Stomach (tissue), 8 donors: ENCODE measurements around the gene MTCL3.

Experiments used
- DNase-seq, 2 donors: peaks; one replicate each; pipeline versions ENCODE4 v3.0.0 to v3.0.0-alpha.2; 2013 to 2019
- H3K27ac ChIP-seq, 5 donors: fragments of 200-600 bp in 4 of 5; sonication (generic) in 4 of 5; one replicate each; pipeline ENCODE4 v1.5.1; 2013 to 2019; ENCODE audit warnings: mild to moderate bottlenecking in 1 of 5, moderate library complexity in 1 of 5
- H3K27me3 ChIP-seq, 3 donors: fragments of 200-600 bp; sonication (generic); one replicate each; pipeline ENCODE4 v1.5.1; 2017 to 2019; ENCODE audit warnings: mixed run types in 1 of 3
- H3K36me3 ChIP-seq, 4 donors: fragments of 200-600 bp; sonication (generic); 1 replicate in 3 of 4; 2 replicates in 1 of 4; pipeline ENCODE4 v1.5.1; 2016 to 2019
- H3K4me1 ChIP-seq, 4 donors: fragments of 200-600 bp; sonication (generic); one replicate each; pipeline ENCODE4 v1.5.1; 2016 to 2019
- H3K4me3 ChIP-seq, 4 donors: fragments of 200-600 bp; sonication (generic) in 3 of 4; one replicate each; pipeline ENCODE4 v1.5.1; 2016 to 2019; ENCODE audit warnings: mild to moderate bottlenecking in 1 of 4
- H3K9me3 ChIP-seq, 4 donors: fragments of 200-600 bp; sonication (generic); one replicate each; pipeline ENCODE4 v1.5.1; 2016 to 2019
- EP300 ChIP-seq: sonication (generic); formaldehyde crosslinking; IDR thresholded peaks from one replicate; pipeline ENCODE4 v1.6.1; 2017; ENCODE audit warnings: antibody characterized with exemption
- POLR2A ChIP-seq, 4 donors: fragments of 450-650 bp; IDR thresholded peaks; one replicate each; pipeline ENCODE4 v1.6.1; 2016; ENCODE audit warnings: antibody characterized with exemption in 4 of 4, control low read depth in 2 of 4, mild to moderate bottlenecking in 1 of 4, moderate library complexity in 1 of 4
- POLR2AphosphoS5 ChIP-seq, 3 donors: sonication (generic); formaldehyde crosslinking; IDR thresholded peaks; one replicate each; pipeline ENCODE4 v1.6.1; 2016; ENCODE audit warnings: antibody characterized with exemption in 3 of 3
- whole genome bisulfite sequencing, 5 donors: extraction: QIAGEN DNeasy Blood & Tissue Kit in 3 of 5; methylation state at CpG; one replicate each; pipeline versions ENCODE4 v1.1.5 to v1.1.7; 2013 to 2018; 5-methylcytosine and 5-hydroxymethylcytosine counted together
- intact Hi-C: fragments of 100-400 bp; cut with DNase I; formaldehyde crosslinking; loops from one replicate; pipeline ENCODE4 v1.15.1; 2023; ENCODE audit warnings: low total_unique reads
- TF ChIP-seq, protein P1 (sequence below), 7 experiments: fragments of 450-650 bp in 4 of 7; fragments of 200-600 bp in 3 of 7; sonication (generic) in 3 of 7; IDR thresholded peaks; one replicate each; pipeline ENCODE4 v1.5.1; 2016 to 2019; ENCODE audit warnings: antibody characterized with exemption in 7 of 7, control low read depth in 2 of 7, mild to moderate bottlenecking in 1 of 7
- donor health status: healthy with polysubstance abuse.
- donor health status: Bipolar disorder and iron deficiency.
- donor health status: healthy.

Gene MTCL3

GRCh38 chr6:127515794-127516661 lies 3.1 kb downstream of the MTCL3 start:
- no peaks in the 10 kb centered on the region for H3K36me3 ChIP-seq
- H3K27me3 ChIP-seq: peaks cover 3 to 71% (median 60%) of the 10 kb centered on the region in 3 donors
- peak overlapping the region; percentile 63 to 88 (median 76) for H3K4me3 ChIP-seq
- TF ChIP-seq POLR2AphosphoS5 (IDR thresholded peaks at IDR 0.05): no peak
- TF ChIP-seq, protein P1, sequence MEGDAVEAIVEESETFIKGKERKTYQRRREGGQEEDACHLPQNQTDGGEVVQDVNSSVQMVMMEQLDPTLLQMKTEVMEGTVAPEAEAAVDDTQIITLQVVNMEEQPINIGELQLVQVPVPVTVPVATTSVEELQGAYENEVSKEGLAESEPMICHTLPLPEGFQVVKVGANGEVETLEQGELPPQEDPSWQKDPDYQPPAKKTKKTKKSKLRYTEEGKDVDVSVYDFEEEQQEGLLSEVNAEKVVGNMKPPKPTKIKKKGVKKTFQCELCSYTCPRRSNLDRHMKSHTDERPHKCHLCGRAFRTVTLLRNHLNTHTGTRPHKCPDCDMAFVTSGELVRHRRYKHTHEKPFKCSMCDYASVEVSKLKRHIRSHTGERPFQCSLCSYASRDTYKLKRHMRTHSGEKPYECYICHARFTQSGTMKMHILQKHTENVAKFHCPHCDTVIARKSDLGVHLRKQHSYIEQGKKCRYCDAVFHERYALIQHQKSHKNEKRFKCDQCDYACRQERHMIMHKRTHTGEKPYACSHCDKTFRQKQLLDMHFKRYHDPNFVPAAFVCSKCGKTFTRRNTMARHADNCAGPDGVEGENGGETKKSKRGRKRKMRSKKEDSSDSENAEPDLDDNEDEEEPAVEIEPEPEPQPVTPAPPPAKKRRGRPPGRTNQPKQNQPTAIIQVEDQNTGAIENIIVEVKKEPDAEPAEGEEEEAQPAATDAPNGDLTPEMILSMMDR (IDR thresholded peaks at IDR 0.05): no peak
- intact Hi-C loops: no loop called here
- no peaks in the 10 kb centered on the region for H3K9me3 ChIP-seq
- peak; percentile 47 to 87 for DNase-seq
- H3K4me1 ChIP-seq: peaks cover 23 to 44% (median 35%) of the 10 kb centered on the region in 4 donors
- peak overlapping the region in 4 of 5 donors; percentile 38 to 62 (median 50) for H3K27ac ChIP-seq
- WGBS, 5 donors: 0 to 2% (median 0%) methylated on average over 4 to 75 of the region's 76 CpGs

- Histone ChIP-seq H3K36me3 (peaks cover 0 to 3% (median 0%) of the 10 kb centered on the region in 4 donors), H3K9me3 (peaks cover 0 to under 1% (median 0%) of the 10 kb centered on the region in 4 donors), H3K27me3 (peaks cover 3 to 64% (median 59%) of the 10 kb centered on the region in 3 donors), H3K4me1 (peaks cover 23 to 44% (median 35%) of the 10 kb centered on the region in 4 donors), H3K27ac (peak overlapping the region; percentile 38 to 62 (median 47)), H3K4me3 (peak overlapping the region; percentile 63 to 88 (median 76))
- WGBS, 5 donors: 1 to 2% (median 2%) methylated on average over 11 to 38 of the region's 38 CpGs
- no peak for TF ChIP-seq EP300
- TF ChIP-seq, protein P1 (IDR thresholded peaks at IDR 0.05): no peak
- no peak for TF ChIP-seq POLR2AphosphoS5 (IDR thresholded peaks at IDR 0.05)
- TF ChIP-seq POLR2A (IDR thresholded peaks at IDR 0.05): no peak
- no peak for DNase-seq
- intact Hi-C loops: no loop called here
Observed at GRCh38 chr6:127515234-127515793, 3.8 kb downstream of the MTCL3 start.

DNA sequence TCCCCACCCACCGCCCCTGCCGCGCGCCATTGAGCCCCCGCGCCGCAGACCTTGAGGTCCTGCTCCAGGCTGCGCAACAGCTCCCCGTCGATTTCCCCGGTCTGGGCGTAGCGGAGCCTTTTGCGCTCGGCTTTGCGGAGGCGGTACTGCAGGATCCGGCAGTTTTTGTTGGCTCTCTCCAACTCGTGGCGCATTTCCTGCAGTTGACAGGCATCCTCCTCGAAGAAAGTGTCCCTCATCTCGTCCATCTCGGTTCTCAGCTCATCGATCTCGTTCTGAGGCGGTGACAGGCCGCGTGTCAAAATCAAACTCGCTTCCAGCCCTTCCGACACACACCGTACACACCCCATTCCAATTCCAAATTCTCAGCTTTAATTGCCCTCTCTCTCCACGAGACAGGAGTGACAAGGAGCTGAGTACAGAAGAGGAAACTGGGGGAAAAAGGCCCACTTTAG lies 4.3 kb downstream of the MTCL3 start:
- H3K4me1 ChIP-seq: peaks cover 23 to 44% (median 35%) of the 10 kb centered on the region in 4 donors
- 4 to 9% (median 5%) methylated on average over 32 of the region's 32 CpGs for WGBS, 5 donors
- H3K27ac ChIP-seq: no peak overlapping the region
- H3K9me3 ChIP-seq: peaks cover 0 to 3% (median 0%) of the 10 kb centered on the region in 4 donors
- no peak for TF ChIP-seq POLR2A (IDR thresholded peaks at IDR 0.05)
- DNase-seq: peak in 1 of 2 donors; percentile 79
- intact Hi-C loops: no loop called here
- H3K36me3 ChIP-seq: peaks cover 0 to 6% (median 0%) of the 10 kb centered on the region in 4 donors
- peak overlapping the region; percentile 63 to 88 (median 76) for H3K4me3 ChIP-seq
- peaks cover 3 to 59% (median 55%) of the 10 kb centered on the region in 3 donors for H3K27me3 ChIP-seq

GRCh38 chr6:127514179-127514772 lies 4.9 kb downstream of the MTCL3 start:
- TF ChIP-seq, protein P1 (IDR thresholded peaks at IDR 0.05): no peak
- TF ChIP-seq EP300: no peak
- no peak for TF ChIP-seq POLR2A (IDR thresholded peaks at IDR 0.05)
- TF ChIP-seq POLR2AphosphoS5 (IDR thresholded peaks at IDR 0.05): no peak
- Histone ChIP-seq H3K36me3 (peaks cover 0 to 6% (median 0%) of the 10 kb centered on the region in 4 donors), H3K27ac (no peak overlapping the region), H3K27me3 (peaks cover 3 to 53% (median 51%) of the 10 kb centered on the region in 3 donors), H3K4me3 (peak overlapping the region; percentile 63 to 88 (median 76)), H3K4me1 (peaks cover 23 to 40% (median 34%) of the 10 kb centered on the region in 4 donors), H3K9me3 (peaks cover 0 to 3% (median 0%) of the 10 kb centered on the region in 4 donors)
- WGBS, 5 donors: 15 to 33% (median 24%) methylated on average over 8 of the region's 8 CpGs
- no peak for DNase-seq
- intact Hi-C loops: no loop called here
